ENCODE data around the gene PPP2R2C.

PPP2R2C gene

GRCh38 chr4:6369511-6369910 is 102.9 kb downstream of the PPP2R2C start (continued):
- no peak for TF ChIP-seq ZNF639 (tag by site-specific recombination; IDR thresholded peaks at IDR 0.05)

- Histone ChIP-seq H3K4me1 (ENCODE audit: control insufficient read depth, insufficient read depth, low read length) (no peaks in the 10 kb centered on the region), H3K36me3 (ENCODE audit: control insufficient read depth in 2 of 2, insufficient read depth in 1 of 2, low read length in 2 of 2) (peaks cover 0 to 51% of the 10 kb centered on the region in 2 experiments; a peak in 1 of 3 replicates), H3K9me3 (ENCODE audit: control insufficient read depth, insufficient read depth, low read depth, low read length) (no peaks in the 10 kb centered on the region), H3K4me3 (ENCODE audit: low read depth, low read length) (no peak overlapping the region), H3K27ac (ENCODE audit: extremely low read depth, low read depth, low read length) (no peak overlapping the region)
- ChIA-PET POLR2A (no interaction called here), CTCF (no interaction called here)
- TF ChIP-seq ZNF596 (tag by site-specific recombination; IDR thresholded peaks at IDR 0.05) (no peak), ZNF768 (tag by site-specific recombination; IDR thresholded peaks at IDR 0.05) (no peak), ZNF223 (tag by site-specific recombination; IDR thresholded peaks at IDR 0.05) (no peak), KLF9 (tag by site-specific recombination; IDR thresholded peaks at IDR 0.05; ENCODE audit: low read depth) (no peak), ZNF639 (tag by site-specific recombination; IDR thresholded peaks at IDR 0.05) (no peak), ZNF140 (tag by site-specific recombination; IDR thresholded peaks at IDR 0.05) (no peak), ZNF707 (tag by site-specific recombination; IDR thresholded peaks at IDR 0.05) (no peak), RBAK (tag by site-specific recombination; IDR thresholded peaks at IDR 0.05) (no peak), ZNF341 (tag by site-specific recombination; IDR thresholded peaks at IDR 0.05; ENCODE audit: low read depth) (no peak), ZBTB44 (tag by site-specific recombination; IDR thresholded peaks at IDR 0.05) (no peak), ZNF121 (tag by site-specific recombination; IDR thresholded peaks at IDR 0.05) (no peak), ZNF692 (tag by site-specific recombination; IDR thresholded peaks at IDR 0.05) (no peak), ZFP69B (tag by site-specific recombination; IDR thresholded peaks at IDR 0.05) (no peak), MYNN (tag by site-specific recombination; IDR thresholded peaks at IDR 0.05; ENCODE audit: borderline replicate concordance) (no peak), ZBTB6 (tag by site-specific recombination; IDR thresholded peaks at IDR 0.05) (no peak), ZSCAN4 (tag by site-specific recombination; IDR thresholded peaks at IDR 0.05) (no peak), ELK4 (IDR thresholded peaks at IDR 0.05; ENCODE audit: borderline replicate concordance, low read depth, low read length) (no peak)
These were observed 103.4 kb downstream of the PPP2R2C start for GRCh38 chr4:6369035-6369434.
